Suprapubic skin (tissue), 4 donors: ENCODE results near the gene CNGA3. TPM values are rescaled to one million over a fixed set of nuclear protein-coding genes. Genes with fewer than 3 reads are reported as not detected.

Experiments used
- DNase-seq, 2 donors: peaks; one replicate each; pipeline ENCODE4 v3.0.0-alpha.2; 2019; ENCODE audit warnings: low spot score in 2 of 2
- H3K27ac ChIP-seq: fragments of 200-600 bp; sonication (generic); one replicate; pipeline ENCODE4 v1.5.1; 2019
- H3K27me3 ChIP-seq: fragments of 200-600 bp; sonication (generic); one replicate; pipeline ENCODE4 v1.5.1; 2019
- H3K36me3 ChIP-seq: fragments of 200-600 bp; sonication (generic); one replicate; pipeline ENCODE4 v1.5.1; 2019
- H3K4me1 ChIP-seq: fragments of 200-600 bp; sonication (generic); one replicate; pipeline ENCODE4 v1.5.1; 2019
- H3K4me3 ChIP-seq: fragments of 200-600 bp; sonication (generic); one replicate; pipeline ENCODE4 v1.5.1; 2019; ENCODE audit warnings: mild to moderate bottlenecking
- H3K9me3 ChIP-seq: fragments of 200-600 bp; sonication (generic); one replicate; pipeline ENCODE4 v1.5.1; 2019
- EP300 ChIP-seq: sonication (generic); formaldehyde crosslinking; IDR thresholded peaks from one replicate; pipeline ENCODE4 v1.6.1; 2017; ENCODE audit warnings: antibody characterized with exemption
- POLR2A ChIP-seq, 2 donors: fragments of 450-650 bp; IDR thresholded peaks; one replicate each; pipeline ENCODE4 v1.6.1; 2017; ENCODE audit warnings: antibody characterized with exemption in 2 of 2, mild to moderate bottlenecking in 2 of 2, moderate library complexity in 2 of 2
- POLR2AphosphoS5 ChIP-seq, 3 donors: sonication (generic); formaldehyde crosslinking; IDR thresholded peaks; one replicate each; pipeline ENCODE4 v1.6.1; 2017; ENCODE audit warnings: antibody characterized with exemption in 3 of 3
- WGBS: methylation state at CpG from one replicate; pipeline ENCODE4 v1.1.5; 2018; 5-methylcytosine and 5-hydroxymethylcytosine counted together
- total RNA-seq, 4 donors: library from RNA; depleted of rRNA; stranded (reverse); fragments of >200 nt; gene quantifications; one replicate each; pipeline ENCODE4 v1.1.0, GENCODE V29; 2016
- TF ChIP-seq, protein P1 (sequence below), 2 donors: fragments of 200-600 bp in 1 of 2; fragments of 450-650 bp in 1 of 2; sonication (generic) in 1 of 2; IDR thresholded peaks; one replicate each; pipeline ENCODE4 v1.5.1; 2016 to 2019; ENCODE audit warnings: antibody characterized with exemption in 2 of 2, mild to moderate bottlenecking in 1 of 2, moderate library complexity in 1 of 2

CNGA3 gene
- total RNA-seq, 4 donors from 2014 or later = not detected

GRCh38 chr2:98436734-98437133 is 90.5 kb downstream of the CNGA3 start:
- no peak overlapping the region for H3K4me3 ChIP-seq
- no peaks in the 10 kb centered on the region for H3K9me3 ChIP-seq
- H3K4me1 ChIP-seq = no peaks in the 10 kb centered on the region
- DNase-seq = no peak
- H3K27me3 ChIP-seq = no peaks in the 10 kb centered on the region
- no peaks in the 10 kb centered on the region for H3K36me3 ChIP-seq
- WGBS = 68% methylated on average over 4 of the region's 4 CpGs
- H3K27ac ChIP-seq = no peak overlapping the region
- TF ChIP-seq POLR2A (IDR thresholded peaks at IDR 0.05) = no peak

DNA sequence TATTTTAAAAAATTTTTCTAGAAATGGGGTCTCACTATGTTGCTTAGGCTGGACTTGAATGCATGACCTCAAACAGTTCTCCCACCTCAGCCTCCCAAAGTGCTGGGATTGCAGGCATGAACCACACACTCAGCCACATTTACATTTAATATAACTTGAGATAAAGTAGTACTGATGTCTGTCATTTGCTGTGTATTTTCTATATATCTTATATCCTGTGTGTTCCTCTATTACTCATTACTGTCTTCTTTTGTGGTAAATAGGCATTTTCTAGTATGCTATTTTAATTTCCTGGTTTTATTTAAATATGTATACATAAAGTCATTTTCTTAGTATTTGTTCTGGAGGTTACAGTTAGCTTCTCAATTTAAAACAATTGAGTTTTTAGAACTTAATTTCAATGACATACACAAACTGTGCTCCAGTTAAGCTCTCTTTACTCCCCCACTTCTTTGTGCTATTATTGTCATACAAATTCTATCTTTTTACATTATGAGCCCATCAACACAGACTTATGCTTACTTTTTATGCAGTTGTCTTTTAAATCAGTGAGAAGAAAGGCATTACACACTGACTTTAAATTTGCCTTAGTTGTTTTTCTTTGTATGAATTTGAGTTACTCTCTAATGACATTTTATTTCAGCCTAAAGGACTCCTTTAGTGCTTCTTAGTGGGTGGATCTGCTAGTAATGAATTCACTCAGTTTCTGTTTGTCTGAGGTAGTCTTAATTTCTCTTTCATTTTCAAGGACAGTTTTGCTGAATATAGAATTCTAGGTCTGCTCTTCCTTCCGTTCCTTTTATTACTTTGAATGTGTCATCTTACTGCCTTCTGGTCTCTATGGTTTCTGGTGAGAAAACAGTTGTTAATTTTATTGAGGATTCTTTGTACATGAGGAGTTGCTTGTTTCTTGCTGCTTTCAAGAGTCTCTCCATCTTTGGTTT is 92.2 kb downstream of the CNGA3 start:
- 64% methylated on average over 1 of the region's 1 CpG for WGBS
- no peaks in the 10 kb centered on the region for H3K4me1 ChIP-seq
- H3K27ac ChIP-seq = no peak overlapping the region
- no peak for DNase-seq
- no peaks in the 10 kb centered on the region for H3K36me3 ChIP-seq
- no peak for TF ChIP-seq POLR2A (IDR thresholded peaks at IDR 0.05)
- no peak for TF ChIP-seq POLR2AphosphoS5 (IDR thresholded peaks at IDR 0.05)
- TF ChIP-seq, protein P1, sequence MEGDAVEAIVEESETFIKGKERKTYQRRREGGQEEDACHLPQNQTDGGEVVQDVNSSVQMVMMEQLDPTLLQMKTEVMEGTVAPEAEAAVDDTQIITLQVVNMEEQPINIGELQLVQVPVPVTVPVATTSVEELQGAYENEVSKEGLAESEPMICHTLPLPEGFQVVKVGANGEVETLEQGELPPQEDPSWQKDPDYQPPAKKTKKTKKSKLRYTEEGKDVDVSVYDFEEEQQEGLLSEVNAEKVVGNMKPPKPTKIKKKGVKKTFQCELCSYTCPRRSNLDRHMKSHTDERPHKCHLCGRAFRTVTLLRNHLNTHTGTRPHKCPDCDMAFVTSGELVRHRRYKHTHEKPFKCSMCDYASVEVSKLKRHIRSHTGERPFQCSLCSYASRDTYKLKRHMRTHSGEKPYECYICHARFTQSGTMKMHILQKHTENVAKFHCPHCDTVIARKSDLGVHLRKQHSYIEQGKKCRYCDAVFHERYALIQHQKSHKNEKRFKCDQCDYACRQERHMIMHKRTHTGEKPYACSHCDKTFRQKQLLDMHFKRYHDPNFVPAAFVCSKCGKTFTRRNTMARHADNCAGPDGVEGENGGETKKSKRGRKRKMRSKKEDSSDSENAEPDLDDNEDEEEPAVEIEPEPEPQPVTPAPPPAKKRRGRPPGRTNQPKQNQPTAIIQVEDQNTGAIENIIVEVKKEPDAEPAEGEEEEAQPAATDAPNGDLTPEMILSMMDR (IDR thresholded peaks at IDR 0.05) = no peak
- no peak for TF ChIP-seq EP300
- no peak overlapping the region for H3K4me3 ChIP-seq
- no peaks in the 10 kb centered on the region for H3K9me3 ChIP-seq
- H3K27me3 ChIP-seq = no peaks in the 10 kb centered on the region

- no peaks in the 10 kb centered on the region for H3K9me3 ChIP-seq
- H3K27ac ChIP-seq = no peak overlapping the region
- peaks cover 21% of the 10 kb centered on the region for H3K4me1 ChIP-seq
- DNase-seq = no peak
- H3K27me3 ChIP-seq = no peaks in the 10 kb centered on the region
- no peak for TF ChIP-seq EP300
- TF ChIP-seq, protein P1 (IDR thresholded peaks at IDR 0.05) = no peak
- TF ChIP-seq POLR2AphosphoS5 (IDR thresholded peaks at IDR 0.05) = no peak
- no peaks in the 10 kb centered on the region for H3K36me3 ChIP-seq
- 87% methylated on average over 7 of the region's 7 CpGs for WGBS
- H3K4me3 ChIP-seq = no peak overlapping the region
These were observed 95.6 kb downstream of the CNGA3 start for GRCh38 chr2:98441706-98442450.

GRCh38 chr2:98442488-98442887 is 96.2 kb downstream of the CNGA3 start:
- no peak for DNase-seq
- H3K4me3 ChIP-seq = no peak overlapping the region
- H3K4me1 ChIP-seq = peaks cover 21% of the 10 kb centered on the region
- no peak overlapping the region for H3K27ac ChIP-seq
- no peak for TF ChIP-seq POLR2A (IDR thresholded peaks at IDR 0.05)
- TF ChIP-seq EP300 = no peak
- TF ChIP-seq POLR2AphosphoS5 (IDR thresholded peaks at IDR 0.05) = no peak
- TF ChIP-seq, protein P1 (IDR thresholded peaks at IDR 0.05) = no peak
- no peaks in the 10 kb centered on the region for H3K9me3 ChIP-seq
- H3K27me3 ChIP-seq = no peaks in the 10 kb centered on the region
- WGBS = 78% methylated on average over 4 of the region's 4 CpGs
- no peaks in the 10 kb centered on the region for H3K36me3 ChIP-seq

GRCh38 chr2:98444436-98445176 is 98.3 kb downstream of the CNGA3 start, which contains the start of gene INPP4A:
Gene INPP4A, plus strand, starts transcription at chr2:98444858. Its CDS starts 75,191 bp downstream, at chr2:98520049.
- peak in 1 of 2 donors; percentile 73 for DNase-seq
- TF ChIP-seq POLR2A (IDR thresholded peaks at IDR 0.05) (peak in 1 of 2 donors; percentile 22), POLR2AphosphoS5 (IDR thresholded peaks at IDR 0.05) (no peak), EP300 (no peak)
- TF ChIP-seq, protein P1 (IDR thresholded peaks at IDR 0.05) = peak in 1 of 2 donors; percentile 10
- 1% methylated on average over 17 of the region's 75 CpGs for WGBS

More at GRCh38 chr2:98444436-98445176, 98.3 kb downstream of the CNGA3 start, which contains the start of gene INPP4A:
- Histone ChIP-seq H3K27me3 (no peaks in the 10 kb centered on the region), H3K4me1 (peaks cover 21% of the 10 kb centered on the region), H3K27ac (peak within 1 kb of the TSS; percentile 66), H3K4me3 (peak within 1 kb of the TSS; percentile 86), H3K36me3 (no peaks in the 10 kb centered on the region), H3K9me3 (no peaks in the 10 kb centered on the region)
